ENCODE data around the gene ELP5.
"Not testable (repeated sequence)": the region's sequence is repeated elsewhere in the genome, so short reads cannot be mapped to it uniquely, and the experiment has no call there.

ELP5 gene

GRCh38 chr17:7242717-7243452 lies 9.1 kb upstream of the ELP5 start:
- no peak overlapping the region for H2AFZ ChIP-seq (ENCODE audit: low read length)
- no peaks in the 10 kb centered on the region for H3K9me2 ChIP-seq (ENCODE audit: low read depth, low read length)
- H3K4me2 ChIP-seq (ENCODE audit: low read length): peak overlapping the region; percentile 94
- H3K79me2 ChIP-seq (ENCODE audit: insufficient read depth, low read length): peaks cover 7% of the 10 kb centered on the region; the same call in 1 of the 2 replicates
- H4K20me1 ChIP-seq (ENCODE audit: insufficient read depth, low read length): no peaks in the 10 kb centered on the region
- H3K4me1 ChIP-seq (ENCODE audit: insufficient read depth, low read length, severe bottlenecking): peaks cover 26% of the 10 kb centered on the region
- H3K36me3 ChIP-seq (ENCODE audit: insufficient read depth, low read length): peaks cover 49% of the 10 kb centered on the region
- TF ChIP-seq EZH2 (IDR thresholded peaks at IDR 0.05; ENCODE audit: borderline replicate concordance, low read length) (no peak), CTCF (IDR thresholded peaks at IDR 0.05; ENCODE audit: low read length) (no peak; the same call in 1 of the 2 replicates)
- no peaks in the 10 kb centered on the region for H3K9me3 ChIP-seq (ENCODE audit: low read length)
- 0 out of 2 replicates have a peak, but pooled peaks cover 10% of the 10 kb centered on the region for H3F3A ChIP-seq (ENCODE audit: insufficient read depth, low read length)
- peak overlapping the region; percentile 98 for H3K4me3 ChIP-seq (ENCODE audit: low read depth, low read length, poor library complexity, severe bottlenecking)
- H3K9ac ChIP-seq (ENCODE audit: low read length): peak overlapping the region; percentile 98
- peak overlapping the region; percentile 80 for H3K27ac ChIP-seq (ENCODE audit: low read depth, low read length, poor library complexity, severe bottlenecking)
- H3K27me3 ChIP-seq (ENCODE audit: insufficient read depth, low read length): no peaks in the 10 kb centered on the region

GRCh38 chr17:7243453-7243729 lies 8.6 kb upstream of the ELP5 start:
- peak overlapping the region; percentile 98 for H3K4me3 ChIP-seq (ENCODE audit: low read depth, low read length, poor library complexity, severe bottlenecking)
- H2AFZ ChIP-seq (ENCODE audit: low read length): no peak overlapping the region
- H3K4me2 ChIP-seq (ENCODE audit: low read length): peak overlapping the region; percentile 94
- peaks cover 8% of the 10 kb centered on the region for H3K79me2 ChIP-seq (ENCODE audit: insufficient read depth, low read length)
- H3K9me3 ChIP-seq (ENCODE audit: low read length): no peaks in the 10 kb centered on the region
- no peaks in the 10 kb centered on the region for H4K20me1 ChIP-seq (ENCODE audit: insufficient read depth, low read length)
- peaks cover 49% of the 10 kb centered on the region for H3K36me3 ChIP-seq (ENCODE audit: insufficient read depth, low read length)
- H3K9ac ChIP-seq (ENCODE audit: low read length): peak overlapping the region; percentile 98; the same call in 1 of the 2 replicates
- no peaks in the 10 kb centered on the region for H3K9me2 ChIP-seq (ENCODE audit: low read depth, low read length)
- H3K27ac ChIP-seq (ENCODE audit: low read depth, low read length, poor library complexity, severe bottlenecking): peak overlapping the region; percentile 34
- H3K27me3 ChIP-seq (ENCODE audit: insufficient read depth, low read length): no peaks in the 10 kb centered on the region
- H3F3A ChIP-seq (ENCODE audit: insufficient read depth, low read length): 0 out of 2 replicates have a peak, but pooled peaks cover 10% of the 10 kb centered on the region
- H3K4me1 ChIP-seq (ENCODE audit: insufficient read depth, low read length, severe bottlenecking): peaks cover 26% of the 10 kb centered on the region
- TF ChIP-seq CTCF (IDR thresholded peaks at IDR 0.05; ENCODE audit: low read length): no peak
- TF ChIP-seq EZH2 (IDR thresholded peaks at IDR 0.05; ENCODE audit: borderline replicate concordance, low read length): no peak

- Histone ChIP-seq H3K4me1 (ENCODE audit: insufficient read depth, low read length, severe bottlenecking) (peaks cover 30% of the 10 kb centered on the region), H3K36me3 (ENCODE audit: insufficient read depth, low read length) (peaks cover 48% of the 10 kb centered on the region)
- H2AFZ ChIP-seq (ENCODE audit: low read length); H3K79me2 ChIP-seq (ENCODE audit: insufficient read depth, low read length); H4K20me1 ChIP-seq (ENCODE audit: insufficient read depth, low read length); H3K9me2 ChIP-seq (ENCODE audit: low read depth, low read length); H3K4me3 ChIP-seq (ENCODE audit: low read depth, low read length, poor library complexity, severe bottlenecking); H3K27me3 ChIP-seq (ENCODE audit: insufficient read depth, low read length); H3K9ac ChIP-seq (ENCODE audit: low read length); H3F3A ChIP-seq (ENCODE audit: insufficient read depth, low read length); H3K4me2 ChIP-seq (ENCODE audit: low read length); H3K9me3 ChIP-seq (ENCODE audit: low read length); H3K27ac ChIP-seq (ENCODE audit: low read depth, low read length, poor library complexity, severe bottlenecking): not testable (repeated sequence)
Measured at GRCh38 chr17:7243838-7244237, 8.2 kb upstream of the ELP5 start.

GRCh38 chr17:7246779-7247178 lies 5.2 kb upstream of the ELP5 start:
- Histone ChIP-seq H3K9me3 (ENCODE audit: low read length) (no peaks in the 10 kb centered on the region), H3K4me2 (ENCODE audit: low read length) (no peak overlapping the region), H3K27ac (ENCODE audit: low read depth, low read length, poor library complexity, severe bottlenecking) (no peak overlapping the region), H3K79me2 (ENCODE audit: insufficient read depth, low read length) (peaks cover 31% of the 10 kb centered on the region), H3K4me3 (ENCODE audit: low read depth, low read length, poor library complexity, severe bottlenecking) (no peak overlapping the region), H2AFZ (ENCODE audit: low read length) (no peak overlapping the region), H4K20me1 (ENCODE audit: insufficient read depth, low read length) (no peaks in the 10 kb centered on the region), H3K27me3 (ENCODE audit: insufficient read depth, low read length) (no peaks in the 10 kb centered on the region), H3K9me2 (ENCODE audit: low read depth, low read length) (no peaks in the 10 kb centered on the region), H3F3A (ENCODE audit: insufficient read depth, low read length) (no peaks in the 10 kb centered on the region), H3K36me3 (ENCODE audit: insufficient read depth, low read length) (peaks cover 37% of the 10 kb centered on the region), H3K9ac (ENCODE audit: low read length) (no peak overlapping the region), H3K4me1 (ENCODE audit: insufficient read depth, low read length, severe bottlenecking) (peaks cover 29% of the 10 kb centered on the region)
- TF ChIP-seq EZH2 (IDR thresholded peaks at IDR 0.05; ENCODE audit: borderline replicate concordance, low read length) (no peak), CTCF (IDR thresholded peaks at IDR 0.05; ENCODE audit: low read length) (no peak)
